Measurements from ENCODE around the gene KNG1. TPM values are rescaled to one million over a fixed set of nuclear protein-coding genes. Genes with fewer than 3 reads are reported as not detected.
A peak's percentile ranks its signal among the peaks of the same experiment; 100 is the strongest.

Gene KNG1
- total RNA-seq, 1 donor: not detected

DNA sequence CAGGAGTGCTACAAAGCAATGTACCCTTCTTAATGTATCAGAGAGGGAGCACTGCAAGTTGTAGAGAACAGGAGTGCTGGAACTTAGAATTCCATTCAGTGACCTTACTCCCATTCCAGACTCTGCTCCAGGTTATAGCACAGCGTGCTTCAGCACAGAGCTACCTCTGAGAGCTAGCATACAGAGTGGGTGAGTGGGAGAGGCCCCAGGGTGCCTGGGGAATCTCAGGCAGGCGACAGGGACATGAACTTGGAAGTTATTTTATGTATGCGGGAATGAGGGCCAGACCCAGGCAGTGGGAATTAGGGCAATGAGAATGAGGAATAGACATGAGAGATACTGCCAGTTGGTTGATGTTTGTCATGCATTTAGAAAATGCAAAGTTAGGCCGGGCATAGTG is 3.7 kb upstream of the KNG1 start:
- DNase-seq (ENCODE audit: low read depth): no peak
- TF ChIP-seq, protein P1, sequence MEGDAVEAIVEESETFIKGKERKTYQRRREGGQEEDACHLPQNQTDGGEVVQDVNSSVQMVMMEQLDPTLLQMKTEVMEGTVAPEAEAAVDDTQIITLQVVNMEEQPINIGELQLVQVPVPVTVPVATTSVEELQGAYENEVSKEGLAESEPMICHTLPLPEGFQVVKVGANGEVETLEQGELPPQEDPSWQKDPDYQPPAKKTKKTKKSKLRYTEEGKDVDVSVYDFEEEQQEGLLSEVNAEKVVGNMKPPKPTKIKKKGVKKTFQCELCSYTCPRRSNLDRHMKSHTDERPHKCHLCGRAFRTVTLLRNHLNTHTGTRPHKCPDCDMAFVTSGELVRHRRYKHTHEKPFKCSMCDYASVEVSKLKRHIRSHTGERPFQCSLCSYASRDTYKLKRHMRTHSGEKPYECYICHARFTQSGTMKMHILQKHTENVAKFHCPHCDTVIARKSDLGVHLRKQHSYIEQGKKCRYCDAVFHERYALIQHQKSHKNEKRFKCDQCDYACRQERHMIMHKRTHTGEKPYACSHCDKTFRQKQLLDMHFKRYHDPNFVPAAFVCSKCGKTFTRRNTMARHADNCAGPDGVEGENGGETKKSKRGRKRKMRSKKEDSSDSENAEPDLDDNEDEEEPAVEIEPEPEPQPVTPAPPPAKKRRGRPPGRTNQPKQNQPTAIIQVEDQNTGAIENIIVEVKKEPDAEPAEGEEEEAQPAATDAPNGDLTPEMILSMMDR (IDR thresholded peaks at IDR 0.05; ENCODE audit: insufficient read depth, low read length): no peak
- H3K4me3 ChIP-seq (ENCODE audit: low read depth, low read length): no peak overlapping the region

GRCh38 chr3:186719945-186720739 is 3.0 kb downstream of the KNG1 start:
- no peak for DNase-seq (ENCODE audit: low read depth)
- H3K4me3 ChIP-seq (ENCODE audit: low read depth, low read length): no peak overlapping the region
- TF ChIP-seq, protein P1 (IDR thresholded peaks at IDR 0.05; ENCODE audit: insufficient read depth, low read length): no peak

- TF ChIP-seq, protein P1 (IDR thresholded peaks at IDR 0.05; ENCODE audit: insufficient read depth, low read length): peak; percentile 40
- peak; percentile 24 for DNase-seq (ENCODE audit: low read depth)
- no peak overlapping the region for H3K4me3 ChIP-seq (ENCODE audit: low read depth, low read length)
These were observed 5.3 kb downstream of the KNG1 start for GRCh38 chr3:186722457-186722856.

- H3K4me3 ChIP-seq (ENCODE audit: low read depth, low read length): no peak overlapping the region
- no peak for DNase-seq (ENCODE audit: low read depth)
- TF ChIP-seq, protein P1 (IDR thresholded peaks at IDR 0.05; ENCODE audit: insufficient read depth, low read length): no peak
These were observed 7.8 kb downstream of the KNG1 start for GRCh38 chr3:186724911-186725310.

DNA sequence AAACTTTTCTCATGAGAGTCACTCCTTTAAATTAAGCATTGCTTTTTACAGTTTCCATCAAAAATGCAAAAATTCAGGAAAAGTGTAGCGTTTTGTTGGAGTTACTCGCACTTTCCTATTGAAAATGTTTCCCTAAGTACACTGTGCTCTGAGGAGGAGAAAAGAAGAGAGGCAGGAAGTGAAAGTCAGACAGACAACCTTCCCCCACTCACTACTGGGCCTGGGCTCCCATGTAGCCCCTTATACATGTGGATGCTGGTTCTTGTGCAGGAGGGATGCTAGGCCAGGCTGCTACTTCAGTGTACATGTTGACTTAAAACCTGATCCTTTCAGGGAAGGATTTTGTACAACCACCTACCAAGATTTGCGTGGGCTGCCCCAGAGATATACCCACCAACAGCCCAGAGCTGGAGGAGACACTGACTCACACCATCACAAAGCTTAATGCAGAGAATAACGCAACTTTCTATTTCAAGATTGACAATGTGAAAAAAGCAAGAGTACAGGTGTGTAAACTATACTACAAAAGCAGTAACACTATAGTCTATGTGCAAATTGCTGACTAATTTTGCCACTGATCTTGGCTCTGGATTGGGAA is 15.1 kb downstream of the KNG1 start:
- DNase-seq (ENCODE audit: low read depth): no peak

DNA sequence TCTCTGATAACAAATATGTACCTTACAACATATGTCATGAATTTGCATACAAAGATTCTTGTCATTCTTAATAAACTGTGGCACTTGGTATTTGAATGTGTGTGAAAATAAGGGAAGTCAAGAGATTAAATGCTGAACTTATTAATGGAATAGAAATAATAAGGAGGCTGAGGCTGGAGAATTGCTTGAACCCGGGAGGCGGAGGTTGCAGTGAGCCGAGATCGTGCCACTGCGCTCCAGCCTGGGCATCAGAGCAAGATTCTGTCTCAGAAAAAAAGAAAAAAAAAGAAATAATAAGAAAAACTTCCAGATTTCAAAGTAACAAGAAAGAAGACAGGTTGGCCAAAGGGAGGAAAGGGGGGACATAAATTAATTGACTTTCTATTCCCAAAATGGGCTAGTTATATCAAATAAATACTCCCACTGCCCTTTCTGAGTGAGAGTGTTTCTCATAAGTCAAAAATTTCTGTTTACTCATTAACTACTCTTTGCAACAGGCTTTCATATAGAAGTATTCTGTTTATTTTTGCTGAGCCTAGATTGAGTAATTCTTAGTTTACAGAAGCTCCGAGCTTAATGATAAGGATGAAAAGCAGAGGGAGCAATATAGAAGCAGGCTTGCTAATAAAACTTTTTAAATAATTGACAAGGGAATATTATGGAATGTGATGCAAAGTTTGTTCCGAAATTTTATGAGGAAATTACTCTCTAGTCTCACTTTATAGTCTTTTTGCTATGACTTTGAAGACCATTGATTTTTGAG is 25.6 kb downstream of the KNG1 start:
- H3K4me3 ChIP-seq (ENCODE audit: low read depth, low read length): no peak overlapping the region
- DNase-seq (ENCODE audit: low read depth): no peak
- TF ChIP-seq, protein P1 (IDR thresholded peaks at IDR 0.05; ENCODE audit: insufficient read depth, low read length): no peak

More for the DNA sequence above, 15.1 kb downstream of the KNG1 start:
- TF ChIP-seq, protein P1 (IDR thresholded peaks at IDR 0.05; ENCODE audit: insufficient read depth, low read length): no peak
- H3K4me3 ChIP-seq (ENCODE audit: low read depth, low read length): no peak overlapping the region

Data from fibroblast of the aortic adventitia (primary cell).